ENCODE results near the gene ZFP64.
"Not testable (repeated sequence)": the region's sequence is repeated elsewhere in the genome, so short reads cannot be mapped to it uniquely, and the experiment has no call there.

ZFP64 gene

GRCh38 chr20:52153896-52154295 is 37.7 kb downstream of the ZFP64 start:
- DNase-seq, result no peak

- no peak for DNase-seq
These were observed 38.7 kb downstream of the ZFP64 start for GRCh38 chr20:52152921-52153320.

GRCh38 chr20:52152416-52152815 is 39.2 kb downstream of the ZFP64 start:
- no peak for DNase-seq

GRCh38 chr20:52150440-52151258 is 40.9 kb downstream of the ZFP64 start:
- DNase-seq, result peak; percentile 44

- DNase-seq, result no peak
These were observed 46.0 kb downstream of the ZFP64 start for GRCh38 chr20:52145587-52145986.

GRCh38 chr20:52143277-52143676 is 48.3 kb downstream of the ZFP64 start:
- no peak for DNase-seq

- no peak for DNase-seq
These were observed 48.8 kb downstream of the ZFP64 start for GRCh38 chr20:52142757-52143156.

GRCh38 chr20:52139986-52140385 is 51.6 kb downstream of the ZFP64 start:
- DNase-seq, result no peak

GRCh38 chr20:52137850-52138249 is 53.7 kb downstream of the ZFP64 start:
- no peak for DNase-seq

GRCh38 chr20:52133714-52134113 is 57.9 kb downstream of the ZFP64 start:
- not testable (repeated sequence) for DNase-seq

- DNase-seq, result no peak
These were observed 59.2 kb downstream of the ZFP64 start for GRCh38 chr20:52132337-52132736.

GRCh38 chr20:52131048-52131643 is 60.4 kb downstream of the ZFP64 start:
- no peak for DNase-seq

GRCh38 chr20:52130406-52130805 is 61.2 kb downstream of the ZFP64 start:
- DNase-seq, result no peak

GRCh38 chr20:52129611-52130010 is 62.0 kb downstream of the ZFP64 start:
- DNase-seq, result peak; percentile 58

GRCh38 chr20:52127309-52127708 is 64.3 kb downstream of the ZFP64 start:
- DNase-seq, result no peak

- DNase-seq, result no peak
These were observed 66.8 kb downstream of the ZFP64 start for GRCh38 chr20:52124821-52125220.

- DNase-seq, result no peak
These were observed 72.9 kb downstream of the ZFP64 start for GRCh38 chr20:52118696-52119095.

GRCh38 chr20:52118016-52118623 is 73.5 kb downstream of the ZFP64 start:
- no peak for DNase-seq

- DNase-seq, result no peak
These were observed 81.1 kb downstream of the ZFP64 start for GRCh38 chr20:52110456-52110855.

- peak; percentile 33 for DNase-seq
These were observed 85.8 kb downstream of the ZFP64 start for GRCh38 chr20:52105442-52106422.

- peak; percentile 66 for DNase-seq
These were observed 86.8 kb downstream of the ZFP64 start for GRCh38 chr20:52104546-52105441.

All from fibroblast of skin of scalp (primary cell).